MG63 (cell line): Measurements from ENCODE around the gene EGR2. TPM values are rescaled to one million over a fixed set of nuclear protein-coding genes. Genes with fewer than 3 reads are reported as not detected.

Experiments used
- DNase-seq: peaks from one replicate; pipeline ENCODE4 v3.0.0-alpha.2; 2020
- H3K27me3 ChIP-seq: fragments of 250-450 bp; sonication (Bioruptor Pico); 2 replicates; pipeline ENCODE4 v1.5.1; 2020; ENCODE audit warnings: mild to moderate bottlenecking, moderate library complexity
- H3K36me3 ChIP-seq: fragments of 250-450 bp; sonication (Bioruptor Pico); 2 replicates; pipeline ENCODE4 v1.5.1; 2020; ENCODE audit warnings: mild to moderate bottlenecking, moderate library complexity
- H3K4me3 ChIP-seq: fragments of 250-450 bp; sonication (Bioruptor Pico); 2 replicates; pipeline ENCODE4 v1.5.1; 2020; ENCODE audit warnings: mild to moderate bottlenecking, moderate library complexity
- H3K9me3 ChIP-seq: fragments of 250-450 bp; sonication (Bioruptor Pico); 2 replicates; pipeline ENCODE4 v1.5.1; 2020; ENCODE audit warnings: mild to moderate bottlenecking, moderate library complexity
- total RNA-seq: library from RNA; depleted of rRNA; stranded (reverse); fragments of >200 nt; shearing (Covaris generic); gene quantifications from 2 replicates; pipeline ENCODE4 v1.2.3, GENCODE V29; 2014; ENCODE audit warnings: low replicate concordance; rRNA removed

EGR2 gene
- 0.56 TPM in 1 of 2 replicates, not detected in the other for total RNA-seq

GRCh38 chr10:62816331-62817120 is at the start of gene EGR2:
Gene EGR2 (minus strand): TSS chr10:62816366. CDS start chr10:62816029, 337 bp downstream.
- no peaks in the 10 kb centered on the region for H3K9me3 ChIP-seq
- H3K27me3 ChIP-seq, result peaks cover 17% of the 10 kb centered on the region
- peak within 1 kb of the TSS; percentile 65 for H3K4me3 ChIP-seq
- no peaks in the 10 kb centered on the region for H3K36me3 ChIP-seq
- peak; percentile 91 for DNase-seq

- no peak overlapping the region for H3K4me3 ChIP-seq
- DNase-seq, result no peak
- no peaks in the 10 kb centered on the region for H3K36me3 ChIP-seq
- no peaks in the 10 kb centered on the region for H3K27me3 ChIP-seq
- no peaks in the 10 kb centered on the region for H3K9me3 ChIP-seq
These were observed 46.3 kb upstream of the EGR2 start for GRCh38 chr10:62862447-62862846.

DNA sequence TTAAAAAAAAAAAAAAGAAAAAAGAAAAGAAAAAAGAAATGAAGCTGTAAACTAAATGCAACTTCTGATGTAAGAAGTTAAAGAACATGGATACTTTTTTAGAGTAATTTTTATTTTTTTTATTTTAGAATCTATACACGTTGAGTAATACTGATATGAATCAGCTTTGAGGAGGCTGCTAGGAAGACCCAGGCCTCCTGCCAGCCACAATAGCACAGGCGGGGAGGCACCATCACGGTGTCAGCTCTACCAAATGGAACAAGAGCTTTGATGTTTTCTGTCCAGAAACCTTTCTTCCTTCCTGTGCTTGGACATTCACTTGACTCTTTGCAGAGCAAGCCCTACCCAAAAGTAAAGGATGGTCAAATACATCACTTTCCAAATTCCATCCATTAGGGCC is 45.3 kb upstream of the EGR2 start:
- DNase-seq, result no peak
- no peak overlapping the region for H3K4me3 ChIP-seq
- H3K36me3 ChIP-seq, result no peaks in the 10 kb centered on the region
- H3K27me3 ChIP-seq, result no peaks in the 10 kb centered on the region
- H3K9me3 ChIP-seq, result no peaks in the 10 kb centered on the region

DNA sequence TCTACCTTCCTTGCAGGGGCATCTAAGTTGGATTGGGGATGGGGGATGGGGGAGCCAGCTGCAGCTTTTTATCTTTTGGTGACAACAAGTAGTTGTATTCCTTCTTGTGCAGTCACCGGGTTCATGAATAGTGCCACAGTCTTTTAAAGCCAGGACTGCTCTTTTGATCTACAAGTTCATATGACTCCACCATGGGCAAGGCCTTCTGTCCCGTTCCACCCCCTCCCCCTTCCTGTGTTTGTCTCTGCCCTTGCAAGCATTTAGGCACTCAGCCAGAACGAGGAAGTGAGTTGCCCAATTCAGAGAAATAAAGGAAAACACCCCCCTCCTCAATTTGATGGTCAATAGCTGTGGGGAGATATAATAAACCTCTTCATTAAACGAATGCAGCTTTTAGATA is 44.8 kb upstream of the EGR2 start:
- Histone ChIP-seq H3K36me3 (no peaks in the 10 kb centered on the region), H3K27me3 (no peaks in the 10 kb centered on the region), H3K4me3 (no peak overlapping the region), H3K9me3 (no peaks in the 10 kb centered on the region)
- no peak for DNase-seq

DNA sequence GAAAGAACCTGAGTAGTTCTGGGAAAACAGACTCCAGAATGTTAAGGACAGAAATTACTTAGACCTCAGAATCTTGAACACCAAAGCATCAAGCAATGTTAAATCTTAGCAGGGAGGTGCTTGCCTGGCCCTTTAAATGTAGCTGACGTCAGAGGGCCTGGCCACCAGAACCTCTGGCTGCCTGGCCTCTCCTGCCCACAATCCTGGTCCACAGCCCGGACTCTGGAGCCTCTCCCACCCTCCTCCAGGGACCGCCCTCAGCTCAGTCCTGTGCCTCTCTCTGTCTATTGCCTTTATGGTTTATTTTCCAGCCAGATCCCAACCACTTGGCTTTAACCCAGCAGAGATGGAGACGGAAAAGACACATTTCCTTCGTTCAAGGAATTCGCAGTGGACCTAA is 42.2 kb upstream of the EGR2 start:
- no peak overlapping the region for H3K4me3 ChIP-seq
- no peaks in the 10 kb centered on the region for H3K36me3 ChIP-seq
- H3K27me3 ChIP-seq, result no peaks in the 10 kb centered on the region
- no peaks in the 10 kb centered on the region for H3K9me3 ChIP-seq
- no peak for DNase-seq

DNA sequence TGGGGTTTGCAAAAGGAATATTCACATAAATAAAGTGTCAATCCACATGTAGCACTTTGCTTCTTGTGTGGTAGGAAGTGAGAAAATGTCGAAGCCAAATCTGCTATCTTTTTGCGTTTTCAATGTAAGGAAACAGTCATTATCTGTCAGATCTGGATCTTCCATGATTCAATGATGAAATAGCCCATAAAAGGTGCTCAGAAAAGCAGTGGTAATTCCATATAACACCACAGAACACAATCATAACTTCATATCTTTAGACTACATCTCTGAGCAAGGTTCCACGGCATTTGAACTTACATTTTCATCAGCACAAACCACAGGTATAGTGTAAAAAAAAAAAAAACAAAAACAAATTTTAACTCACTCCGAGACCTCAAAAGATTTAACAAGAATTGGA is 39.9 kb upstream of the EGR2 start:
- no peaks in the 10 kb centered on the region for H3K9me3 ChIP-seq
- no peaks in the 10 kb centered on the region for H3K36me3 ChIP-seq
- H3K27me3 ChIP-seq, result no peaks in the 10 kb centered on the region
- no peak overlapping the region for H3K4me3 ChIP-seq
- DNase-seq, result no peak

DNA sequence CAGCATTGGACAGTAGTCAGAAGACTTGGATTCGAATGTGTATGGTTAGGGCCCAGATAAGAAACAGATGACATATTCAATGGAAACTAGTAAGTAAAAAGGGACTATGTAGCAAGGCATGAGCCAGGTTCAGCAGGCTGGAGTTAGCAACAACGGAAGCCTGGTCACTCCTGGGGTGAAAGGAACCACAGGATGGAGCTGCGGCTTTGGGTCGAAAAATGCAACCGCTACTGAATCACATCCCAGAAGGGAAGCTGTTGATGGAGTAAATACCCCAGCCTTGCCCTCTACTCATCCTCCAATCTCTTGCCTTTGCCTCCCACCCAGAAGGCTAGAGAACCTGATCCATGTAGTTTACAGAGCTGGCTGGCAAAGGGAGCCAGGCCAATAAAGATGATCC is 37.5 kb upstream of the EGR2 start:
- peak; percentile 9 for DNase-seq
- no peaks in the 10 kb centered on the region for H3K9me3 ChIP-seq
- no peaks in the 10 kb centered on the region for H3K36me3 ChIP-seq
- no peaks in the 10 kb centered on the region for H3K27me3 ChIP-seq
- H3K4me3 ChIP-seq, result no peak overlapping the region

GRCh38 chr10:62852961-62853702 is 37.0 kb upstream of the EGR2 start:
- Histone ChIP-seq H3K27me3 (no peaks in the 10 kb centered on the region), H3K9me3 (no peaks in the 10 kb centered on the region), H3K4me3 (no peak overlapping the region), H3K36me3 (no peaks in the 10 kb centered on the region)
- DNase-seq, result no peak

DNA sequence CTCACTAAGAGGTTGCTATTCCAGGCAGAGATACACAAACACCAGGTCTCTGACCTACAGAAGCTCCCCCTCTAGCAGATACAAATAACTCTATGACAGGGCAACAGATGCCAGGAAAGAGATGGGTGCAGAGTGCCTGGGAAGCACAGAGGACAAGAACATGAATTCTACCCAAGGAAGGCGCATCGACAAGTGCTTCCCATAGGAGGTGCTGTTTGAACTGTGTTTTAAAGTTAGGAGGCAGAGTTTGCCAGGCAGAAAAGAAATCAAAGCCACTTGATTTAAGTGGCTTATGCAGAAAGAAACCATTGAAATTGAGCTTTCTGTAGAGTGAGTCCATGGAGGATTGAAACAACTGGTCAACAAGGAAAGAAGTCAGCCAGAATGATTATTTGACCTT is 35.3 kb upstream of the EGR2 start:
- H3K27me3 ChIP-seq, result no peaks in the 10 kb centered on the region
- no peak for DNase-seq
- 0 out of 2 replicates have a peak, but pooled peaks cover 3% of the 10 kb centered on the region for H3K9me3 ChIP-seq
- no peaks in the 10 kb centered on the region for H3K36me3 ChIP-seq
- H3K4me3 ChIP-seq, result no peak overlapping the region

DNA sequence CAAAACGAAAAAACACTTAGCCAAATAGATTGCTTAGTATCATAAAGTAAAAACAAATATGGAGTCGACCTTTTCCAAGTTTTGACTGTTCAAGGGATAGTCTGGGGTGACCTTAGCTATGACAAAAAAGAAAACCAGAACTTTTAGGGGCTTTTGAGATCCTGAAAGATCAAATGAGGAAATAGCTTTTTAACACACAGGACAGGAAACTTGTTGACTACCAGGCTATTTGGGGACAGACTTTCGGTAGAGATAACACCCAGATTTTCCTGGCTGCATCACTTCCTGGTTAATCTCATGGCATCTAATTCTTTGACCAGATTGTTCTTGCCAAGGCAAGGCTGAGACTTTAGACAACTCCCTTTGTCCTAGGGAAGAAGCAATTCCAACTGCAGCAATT is 34.5 kb upstream of the EGR2 start:
- no peak for DNase-seq
- Histone ChIP-seq H3K36me3 (no peaks in the 10 kb centered on the region), H3K4me3 (no peak overlapping the region), H3K9me3 (0 out of 2 replicates have a peak, but pooled peaks cover 3% of the 10 kb centered on the region), H3K27me3 (no peaks in the 10 kb centered on the region)

GRCh38 chr10:62847433-62847832 is 31.3 kb upstream of the EGR2 start:
- Histone ChIP-seq H3K9me3 (0 out of 2 replicates have a peak, but pooled peaks cover 3% of the 10 kb centered on the region), H3K4me3 (no peak overlapping the region), H3K27me3 (no peaks in the 10 kb centered on the region), H3K36me3 (no peaks in the 10 kb centered on the region)
- no peak for DNase-seq

DNA sequence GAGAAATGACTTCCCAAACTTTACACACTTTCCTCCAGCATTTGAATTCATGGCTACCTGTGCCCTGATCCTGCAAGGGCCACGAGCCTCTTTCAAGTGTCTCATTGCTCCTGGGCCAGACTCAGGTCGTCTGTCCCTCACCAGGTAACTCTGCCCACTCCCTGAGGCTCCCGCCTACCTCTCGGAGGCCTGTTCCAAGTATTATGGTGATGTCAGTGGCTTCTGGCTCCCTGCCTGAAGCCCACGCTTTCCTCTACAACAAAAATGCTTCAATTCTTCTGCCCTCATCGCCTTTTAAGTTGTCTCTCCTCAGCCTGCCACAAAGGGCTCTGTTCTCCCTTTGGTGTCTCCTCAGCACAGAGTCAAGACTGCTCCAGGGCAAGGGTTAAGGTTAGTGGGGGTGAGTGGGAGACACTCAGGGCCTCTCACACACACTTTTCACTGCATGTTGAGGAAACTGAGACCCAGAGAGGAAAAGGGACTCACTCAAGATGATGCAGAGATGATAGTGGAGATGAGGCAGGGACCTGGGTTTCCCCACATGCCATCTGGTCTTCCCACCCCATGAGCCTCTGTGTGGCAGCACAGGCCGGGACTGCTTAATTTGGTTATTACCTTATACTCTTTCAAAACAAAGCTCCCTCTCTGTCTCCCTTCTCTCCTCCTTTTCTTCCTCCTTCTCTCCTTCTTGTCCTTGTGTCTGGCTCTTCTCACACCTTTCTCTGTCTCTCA is 28.3 kb upstream of the EGR2 start:
- Histone ChIP-seq H3K36me3 (no peaks in the 10 kb centered on the region), H3K9me3 (0 out of 2 replicates have a peak, but pooled peaks cover 3% of the 10 kb centered on the region), H3K4me3 (no peak overlapping the region), H3K27me3 (peaks cover 3% of the 10 kb centered on the region; the same call in 1 of the 2 replicates)
- DNase-seq, result no peak

- Histone ChIP-seq H3K36me3 (no peaks in the 10 kb centered on the region), H3K4me3 (no peak overlapping the region), H3K9me3 (0 out of 2 replicates have a peak, but pooled peaks cover 3% of the 10 kb centered on the region), H3K27me3 (peaks cover 3% of the 10 kb centered on the region; the same call in 1 of the 2 replicates)
- DNase-seq, result no peak
These were observed 27.4 kb upstream of the EGR2 start for GRCh38 chr10:62843600-62843999.

GRCh38 chr10:62842983-62843382 is 26.8 kb upstream of the EGR2 start:
- H3K36me3 ChIP-seq, result no peaks in the 10 kb centered on the region
- peaks cover 3% of the 10 kb centered on the region; the same call in 1 of the 2 replicates for H3K27me3 ChIP-seq
- DNase-seq, result no peak
- no peak overlapping the region for H3K4me3 ChIP-seq
- H3K9me3 ChIP-seq, result 0 out of 2 replicates have a peak, but pooled peaks cover 3% of the 10 kb centered on the region

DNA sequence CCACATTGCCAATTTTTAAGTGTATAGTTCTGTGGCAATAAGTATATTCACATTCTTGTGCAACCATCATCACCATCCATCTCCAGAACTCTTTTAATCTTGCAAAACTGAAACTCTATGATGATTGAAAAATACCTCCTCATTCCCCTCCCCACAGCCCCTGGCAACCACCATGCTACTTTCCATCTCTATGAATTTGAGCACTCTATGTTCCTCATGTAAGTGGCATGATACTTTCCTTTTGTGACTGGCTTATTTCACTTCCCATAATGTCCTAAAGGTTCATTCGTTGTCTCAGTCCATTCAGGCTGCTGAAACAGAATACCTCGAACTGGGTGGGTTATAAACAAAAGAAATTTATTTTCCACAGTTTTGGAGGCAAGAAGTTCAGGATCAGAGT is 23.4 kb upstream of the EGR2 start:
- no peak for DNase-seq
- Histone ChIP-seq H3K4me3 (no peak overlapping the region), H3K36me3 (no peaks in the 10 kb centered on the region), H3K9me3 (no peaks in the 10 kb centered on the region), H3K27me3 (peaks cover 3% of the 10 kb centered on the region; the same call in 1 of the 2 replicates)

GRCh38 chr10:62831346-62831745 is 15.2 kb upstream of the EGR2 start:
- Histone ChIP-seq H3K4me3 (no peak overlapping the region), H3K27me3 (no peaks in the 10 kb centered on the region), H3K36me3 (no peaks in the 10 kb centered on the region), H3K9me3 (no peaks in the 10 kb centered on the region)
- DNase-seq, result peak; percentile 52

- H3K9me3 ChIP-seq, result no peaks in the 10 kb centered on the region
- no peak for DNase-seq
These were observed 14.5 kb upstream of the EGR2 start for GRCh38 chr10:62830679-62831078.

More at GRCh38 chr10:62830679-62831078, 14.5 kb upstream of the EGR2 start:
- Histone ChIP-seq H3K36me3 (no peaks in the 10 kb centered on the region), H3K4me3 (no peak overlapping the region), H3K27me3 (no peaks in the 10 kb centered on the region)
